ENCODE data around the gene POLQ.
"Not testable (repeated sequence)": the region's sequence is repeated elsewhere in the genome, so short reads cannot be mapped to it uniquely, and the experiment has no call there.

POLQ gene

DNA sequence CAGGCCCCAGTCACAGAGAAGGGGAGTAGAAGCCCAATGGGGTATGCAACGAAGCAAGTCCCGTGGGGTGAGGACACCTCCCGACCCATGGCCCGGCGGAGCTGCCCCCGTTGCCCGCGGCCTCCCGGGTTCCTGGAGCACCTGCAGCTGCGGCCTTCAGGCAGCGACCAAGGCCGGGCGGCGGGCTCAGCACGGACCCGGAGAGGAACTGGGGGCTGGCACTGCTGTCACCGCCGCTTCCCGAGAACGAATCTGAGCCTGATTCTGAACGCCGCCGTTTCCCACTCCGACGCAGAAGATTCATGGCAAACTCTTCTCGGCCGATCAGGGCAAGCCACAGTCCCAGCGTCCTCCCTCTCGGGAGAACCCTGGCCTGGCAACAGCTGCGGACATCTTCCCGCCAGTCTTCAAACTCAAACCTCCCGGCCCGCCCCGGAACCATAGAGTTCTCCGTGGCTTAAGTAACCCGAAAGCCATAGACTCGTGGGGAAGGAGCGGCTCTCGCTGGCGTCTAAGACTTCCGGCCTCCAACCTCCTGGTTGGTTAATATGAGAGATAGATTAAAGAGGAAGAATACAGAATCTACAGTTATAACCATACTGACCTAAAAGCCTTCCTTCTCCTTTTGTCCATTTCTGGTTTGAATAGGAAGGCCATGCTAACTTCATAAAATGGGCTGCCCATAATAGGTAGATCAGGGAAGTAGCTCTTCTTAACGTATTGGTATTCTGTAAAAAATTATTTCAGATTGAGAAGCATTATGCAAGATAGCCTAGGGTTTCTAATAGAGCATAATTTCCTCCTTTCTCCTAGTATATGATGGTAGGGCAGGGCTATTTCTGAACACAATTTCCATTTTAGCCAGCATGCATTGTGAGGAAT lies at the start of gene POLQ:
Gene POLQ (minus strand): TSS at position 415 of the 882 bp plus-strand sequence. CDS start 111 bp downstream, at position 304.
- TF ChIP-seq, protein P1, sequence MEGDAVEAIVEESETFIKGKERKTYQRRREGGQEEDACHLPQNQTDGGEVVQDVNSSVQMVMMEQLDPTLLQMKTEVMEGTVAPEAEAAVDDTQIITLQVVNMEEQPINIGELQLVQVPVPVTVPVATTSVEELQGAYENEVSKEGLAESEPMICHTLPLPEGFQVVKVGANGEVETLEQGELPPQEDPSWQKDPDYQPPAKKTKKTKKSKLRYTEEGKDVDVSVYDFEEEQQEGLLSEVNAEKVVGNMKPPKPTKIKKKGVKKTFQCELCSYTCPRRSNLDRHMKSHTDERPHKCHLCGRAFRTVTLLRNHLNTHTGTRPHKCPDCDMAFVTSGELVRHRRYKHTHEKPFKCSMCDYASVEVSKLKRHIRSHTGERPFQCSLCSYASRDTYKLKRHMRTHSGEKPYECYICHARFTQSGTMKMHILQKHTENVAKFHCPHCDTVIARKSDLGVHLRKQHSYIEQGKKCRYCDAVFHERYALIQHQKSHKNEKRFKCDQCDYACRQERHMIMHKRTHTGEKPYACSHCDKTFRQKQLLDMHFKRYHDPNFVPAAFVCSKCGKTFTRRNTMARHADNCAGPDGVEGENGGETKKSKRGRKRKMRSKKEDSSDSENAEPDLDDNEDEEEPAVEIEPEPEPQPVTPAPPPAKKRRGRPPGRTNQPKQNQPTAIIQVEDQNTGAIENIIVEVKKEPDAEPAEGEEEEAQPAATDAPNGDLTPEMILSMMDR (IDR thresholded peaks at IDR 0.05; ENCODE audit: borderline replicate concordance, insufficient read depth, low read depth, low read length): no peak
- H3K4me3 ChIP-seq (ENCODE audit: low read depth, low read length): peak within 1 kb of the TSS; percentile 93

DNA sequence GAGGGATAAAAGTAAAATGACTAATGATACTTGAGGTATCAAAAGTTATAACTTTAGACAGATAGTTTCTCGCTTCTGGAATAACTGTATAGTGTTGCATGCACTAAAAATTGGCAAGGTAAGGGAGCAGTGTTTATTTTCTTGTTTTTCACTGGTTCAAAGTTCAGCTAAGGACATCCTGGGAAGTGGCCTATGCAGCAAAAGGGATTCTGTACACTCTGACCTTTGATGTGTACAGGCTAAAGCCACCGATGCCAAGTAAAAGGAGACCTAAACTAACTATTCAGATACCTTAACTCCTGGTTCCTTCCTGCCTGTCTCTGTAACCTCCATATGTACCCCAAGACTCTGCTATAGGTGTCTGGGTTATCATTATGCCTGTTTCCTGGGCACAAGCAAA lies 49.1 kb upstream of the POLQ start:
- H3K4me3 ChIP-seq (ENCODE audit: low read depth, low read length): no peak overlapping the region
- TF ChIP-seq, protein P1 (IDR thresholded peaks at IDR 0.05; ENCODE audit: borderline replicate concordance, insufficient read depth, low read depth, low read length): no peak

DNA sequence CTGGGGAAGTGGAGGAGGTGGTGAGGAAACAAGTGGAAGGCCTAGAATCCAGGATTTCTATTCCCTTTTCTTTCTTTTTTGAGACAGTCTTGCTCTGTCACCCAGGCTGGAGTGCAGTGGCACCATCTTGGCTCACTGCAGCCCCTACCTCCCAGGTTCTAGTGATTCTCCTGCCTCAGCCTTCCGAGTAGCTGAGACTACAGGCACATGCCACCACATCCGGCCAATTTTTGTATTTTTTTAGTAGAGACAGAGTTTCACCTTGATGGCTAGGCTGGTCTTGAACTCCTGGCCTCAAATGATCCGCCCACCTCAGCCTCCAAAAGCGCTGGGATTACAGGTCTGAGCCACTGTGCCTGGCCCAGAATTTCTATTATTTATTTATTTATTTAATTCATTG lies 48.0 kb upstream of the POLQ start:
- H3K4me3 ChIP-seq (ENCODE audit: low read depth, low read length): not testable (repeated sequence)

DNA sequence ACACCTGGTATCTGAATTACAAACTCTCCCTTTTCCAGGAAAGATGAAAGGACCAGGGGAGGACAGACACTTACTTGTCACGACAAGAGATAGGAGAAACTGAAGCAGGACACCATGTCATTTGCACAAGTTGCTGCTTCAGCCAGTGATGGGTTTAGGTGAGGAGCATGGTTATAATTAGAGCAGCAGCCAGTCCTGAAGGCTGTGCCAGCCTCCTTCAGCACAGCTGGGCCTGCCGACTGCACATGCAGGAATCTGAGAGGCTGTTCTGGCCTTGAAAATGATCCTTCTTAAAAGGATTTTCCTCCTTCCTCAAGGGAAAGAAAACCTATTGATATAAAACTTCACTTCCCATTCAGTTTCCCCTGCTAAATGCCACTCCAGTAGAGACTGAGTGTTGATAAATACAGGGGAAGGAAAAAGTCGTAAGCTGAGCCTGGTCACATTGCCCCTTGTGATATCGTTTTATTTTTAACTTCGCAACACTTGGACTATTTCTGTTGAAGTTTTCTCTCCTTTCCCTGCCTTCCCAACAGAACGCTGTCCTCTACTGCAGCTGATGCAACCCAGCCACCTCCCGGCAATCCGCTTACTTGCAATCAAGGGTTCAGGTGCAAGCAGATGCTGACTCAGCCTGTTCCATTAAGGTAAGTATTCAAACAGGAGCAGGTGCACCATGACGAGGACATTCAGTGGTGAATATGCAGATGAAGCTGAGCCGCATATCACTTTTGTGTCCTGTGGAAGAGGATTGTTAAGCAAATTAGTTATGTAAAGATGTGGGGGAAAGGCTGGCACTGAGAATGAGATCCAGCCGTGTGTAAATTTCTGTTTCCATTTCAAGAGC lies 47.3 kb upstream of the POLQ start, which contains the start of gene FBXO40:
Gene FBXO40 (plus strand): TSS at position 524 of the 847 bp plus-strand sequence. CDS start 27,197 bp downstream, outside the sequence.
- H3K4me3 ChIP-seq (ENCODE audit: low read depth, low read length): no peak within 1 kb of the TSS
- TF ChIP-seq, protein P1 (IDR thresholded peaks at IDR 0.05; ENCODE audit: borderline replicate concordance, insufficient read depth, low read depth, low read length): no peak

DNA sequence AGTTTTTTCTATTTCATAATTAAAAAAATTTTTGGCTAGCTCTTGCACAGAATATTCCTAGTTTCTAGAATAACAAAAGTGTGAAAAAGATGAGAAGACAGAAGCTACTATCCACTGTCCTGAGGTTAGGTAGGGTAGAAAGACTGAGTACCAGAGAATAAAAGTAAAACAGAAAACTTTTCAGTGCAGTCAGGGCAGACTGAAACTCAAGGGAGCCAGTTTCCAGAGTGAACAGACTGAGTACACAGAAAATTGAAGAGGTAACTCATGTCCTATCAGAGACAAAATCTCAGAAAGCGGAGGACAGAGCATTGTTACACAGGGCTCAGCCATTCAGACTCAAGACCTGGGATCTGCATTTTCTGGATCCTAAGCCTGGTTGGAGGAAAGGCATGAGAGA lies 38.6 kb upstream of the POLQ start:
- H3K4me3 ChIP-seq (ENCODE audit: low read depth, low read length): no peak overlapping the region
- TF ChIP-seq, protein P1 (IDR thresholded peaks at IDR 0.05; ENCODE audit: borderline replicate concordance, insufficient read depth, low read depth, low read length): no peak

DNA sequence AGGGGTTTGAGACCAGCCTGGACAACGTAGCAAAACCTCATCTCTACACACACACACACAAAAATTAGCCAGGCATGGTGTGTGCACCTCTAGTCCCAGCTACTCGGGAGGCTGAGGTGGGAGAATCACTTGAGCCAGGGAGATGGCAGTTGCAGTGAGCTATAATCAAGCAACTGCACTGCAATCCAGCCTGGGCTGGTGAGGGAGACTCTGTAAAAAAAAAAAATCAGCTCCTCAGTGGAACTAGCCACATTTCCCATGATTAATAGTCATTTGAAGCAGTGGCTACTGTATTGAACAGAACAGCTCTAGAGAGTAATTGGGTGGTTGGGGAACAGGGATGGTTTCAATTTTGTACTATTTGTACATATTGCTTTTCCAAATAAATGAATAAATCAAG lies 35.9 kb upstream of the POLQ start:
- no peak overlapping the region for H3K4me3 ChIP-seq (ENCODE audit: low read depth, low read length)
- TF ChIP-seq, protein P1 (IDR thresholded peaks at IDR 0.05; ENCODE audit: borderline replicate concordance, insufficient read depth, low read depth, low read length): no peak

DNA sequence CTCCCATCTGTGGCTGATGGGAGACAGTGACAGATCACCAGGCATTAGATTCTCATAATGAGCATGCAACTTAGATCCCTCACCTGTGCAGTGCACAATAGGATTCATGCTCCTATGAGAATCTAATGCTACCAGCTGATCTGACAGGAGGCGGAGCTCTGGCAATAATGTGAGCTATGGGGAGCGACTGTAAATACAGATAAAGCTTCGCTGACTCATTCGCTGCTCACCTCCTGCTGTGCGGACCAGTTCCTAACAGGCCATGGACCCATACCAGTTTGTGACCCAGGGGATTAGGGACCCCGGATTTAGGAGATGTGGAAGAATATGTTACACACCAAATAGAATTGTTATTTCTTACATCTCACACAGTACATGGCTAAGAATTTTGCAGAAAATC lies 28.7 kb upstream of the POLQ start:
- TF ChIP-seq, protein P1 (IDR thresholded peaks at IDR 0.05; ENCODE audit: borderline replicate concordance, insufficient read depth, low read depth, low read length): no peak
- H3K4me3 ChIP-seq (ENCODE audit: low read depth, low read length): no peak overlapping the region

Data from GM12875 (cell line).